Measurements from ENCODE around the gene AOAH. TPM values are rescaled to one million over a fixed set of nuclear protein-coding genes. Genes with fewer than 3 reads are reported as not detected.

AOAH gene
- total RNA-seq, 1 donor from 2014 or later = 7.4 TPM

- Histone ChIP-seq H3K27me3 (no peaks in the 10 kb centered on the region), H3K27ac (no peak overlapping the region), H3K36me3 (no peaks in the 10 kb centered on the region), H3K4me3 (no peak overlapping the region), H3K4me1 (no peaks in the 10 kb centered on the region), H3K9me3 (no peaks in the 10 kb centered on the region)
- no peak for DNase-seq (ENCODE audit: extremely low spot score in 2 of 2)
- TF ChIP-seq POLR2AphosphoS5 (IDR thresholded peaks at IDR 0.05; ENCODE audit: insufficient read depth in 1 of 2, low read depth in 1 of 2) = no peak
- TF ChIP-seq POLR2A (IDR thresholded peaks at IDR 0.05) = no peak
- no peak for TF ChIP-seq CTCF (IDR thresholded peaks at IDR 0.05)
- intact Hi-C loops (cut with DNase I) = no loop called here
Observed at GRCh38 chr7:36732806-36733205, 8.5 kb upstream of the AOAH start.

GRCh38 chr7:36730046-36730445, 5.8 kb upstream of the AOAH start:
- DNase-seq (ENCODE audit: extremely low spot score in 2 of 2) = no peak
- Histone ChIP-seq H3K27me3 (no peaks in the 10 kb centered on the region), H3K4me1 (no peaks in the 10 kb centered on the region), H3K4me3 (no peak overlapping the region), H3K27ac (no peak overlapping the region), H3K9me3 (no peaks in the 10 kb centered on the region), H3K36me3 (no peaks in the 10 kb centered on the region)
- intact Hi-C loops (cut with DNase I) = no loop called here
- TF ChIP-seq POLR2A (IDR thresholded peaks at IDR 0.05) = no peak
- TF ChIP-seq POLR2AphosphoS5 (IDR thresholded peaks at IDR 0.05; ENCODE audit: insufficient read depth in 1 of 2, low read depth in 1 of 2) = no peak
- TF ChIP-seq CTCF (IDR thresholded peaks at IDR 0.05) = no peak

GRCh38 chr7:36728143-36728542, 3.8 kb upstream of the AOAH start:
- Histone ChIP-seq H3K4me1 (no peaks in the 10 kb centered on the region), H3K4me3 (no peak overlapping the region), H3K27ac (no peak overlapping the region), H3K36me3 (no peaks in the 10 kb centered on the region), H3K27me3 (no peaks in the 10 kb centered on the region), H3K9me3 (no peaks in the 10 kb centered on the region)
- intact Hi-C loops (cut with DNase I) = no loop called here
- TF ChIP-seq CTCF (IDR thresholded peaks at IDR 0.05) = no peak
- no peak for TF ChIP-seq POLR2A (IDR thresholded peaks at IDR 0.05)
- no peak for TF ChIP-seq POLR2AphosphoS5 (IDR thresholded peaks at IDR 0.05; ENCODE audit: insufficient read depth in 1 of 2, low read depth in 1 of 2)
- DNase-seq (ENCODE audit: extremely low spot score in 2 of 2) = no peak

- no peak overlapping the region for H3K27ac ChIP-seq
- H3K36me3 ChIP-seq = no peaks in the 10 kb centered on the region
- intact Hi-C loops (cut with DNase I) = no loop called here
- no peaks in the 10 kb centered on the region for H3K27me3 ChIP-seq
- no peak overlapping the region for H3K4me3 ChIP-seq
- DNase-seq (ENCODE audit: extremely low spot score in 2 of 2) = no peak
- no peaks in the 10 kb centered on the region for H3K4me1 ChIP-seq
- H3K9me3 ChIP-seq = no peaks in the 10 kb centered on the region
- TF ChIP-seq CTCF (IDR thresholded peaks at IDR 0.05) (no peak), POLR2AphosphoS5 (IDR thresholded peaks at IDR 0.05; ENCODE audit: insufficient read depth in 1 of 2, low read depth in 1 of 2) (no peak), POLR2A (IDR thresholded peaks at IDR 0.05) (no peak)
Observed at GRCh38 chr7:36726806-36727503, 2.7 kb upstream of the AOAH start.

- Histone ChIP-seq H3K36me3 (no peaks in the 10 kb centered on the region), H3K4me3 (no peak overlapping the region), H3K27ac (no peak overlapping the region)
Observed at GRCh38 chr7:36726311-36726710, 2.0 kb upstream of the AOAH start.

More at GRCh38 chr7:36726311-36726710, 2.0 kb upstream of the AOAH start:
- intact Hi-C loops (cut with DNase I) = no loop called here
- H3K27me3 ChIP-seq = no peaks in the 10 kb centered on the region
- TF ChIP-seq POLR2A (IDR thresholded peaks at IDR 0.05) (no peak), POLR2AphosphoS5 (IDR thresholded peaks at IDR 0.05; ENCODE audit: insufficient read depth in 1 of 2, low read depth in 1 of 2) (no peak), CTCF (IDR thresholded peaks at IDR 0.05) (no peak)
- H3K9me3 ChIP-seq = no peaks in the 10 kb centered on the region
- no peaks in the 10 kb centered on the region for H3K4me1 ChIP-seq
- no peak for DNase-seq (ENCODE audit: extremely low spot score in 2 of 2)
